ENCODE data around the gene RBL2.

DNA sequence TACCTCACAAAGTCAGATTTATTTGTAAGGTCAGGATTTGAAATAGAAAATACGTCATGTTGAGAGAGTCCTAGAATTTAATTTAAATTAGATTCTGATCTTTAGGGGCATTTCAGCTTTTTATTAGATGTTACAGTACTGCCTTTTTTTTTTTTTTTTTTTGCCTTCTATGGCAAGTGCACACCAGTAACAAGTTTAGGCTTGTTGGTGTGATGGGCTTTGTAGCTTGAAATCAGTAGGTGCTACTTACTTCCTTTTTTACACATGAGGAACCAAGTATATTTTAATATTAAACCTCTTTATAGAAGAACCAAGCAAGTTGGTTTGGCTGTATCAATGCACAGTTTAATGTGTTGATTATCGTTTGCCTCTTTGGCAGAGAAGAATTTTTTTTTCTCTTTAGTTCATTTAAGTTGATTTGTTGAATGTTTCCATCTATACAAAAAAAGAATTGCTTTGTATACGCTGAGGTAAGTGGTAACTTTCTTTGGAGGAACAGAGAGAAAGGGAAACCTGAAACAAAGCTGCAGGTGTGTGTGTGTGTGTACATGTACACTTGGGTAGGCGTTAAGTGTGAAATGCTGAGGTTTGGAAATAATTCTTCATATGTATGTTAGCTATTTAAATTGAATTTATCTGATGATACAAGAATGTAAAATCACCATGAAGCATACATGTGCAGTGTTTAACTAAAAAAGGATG is 15.7 kb downstream of the RBL2 start:
- TF ChIP-seq, protein P1, sequence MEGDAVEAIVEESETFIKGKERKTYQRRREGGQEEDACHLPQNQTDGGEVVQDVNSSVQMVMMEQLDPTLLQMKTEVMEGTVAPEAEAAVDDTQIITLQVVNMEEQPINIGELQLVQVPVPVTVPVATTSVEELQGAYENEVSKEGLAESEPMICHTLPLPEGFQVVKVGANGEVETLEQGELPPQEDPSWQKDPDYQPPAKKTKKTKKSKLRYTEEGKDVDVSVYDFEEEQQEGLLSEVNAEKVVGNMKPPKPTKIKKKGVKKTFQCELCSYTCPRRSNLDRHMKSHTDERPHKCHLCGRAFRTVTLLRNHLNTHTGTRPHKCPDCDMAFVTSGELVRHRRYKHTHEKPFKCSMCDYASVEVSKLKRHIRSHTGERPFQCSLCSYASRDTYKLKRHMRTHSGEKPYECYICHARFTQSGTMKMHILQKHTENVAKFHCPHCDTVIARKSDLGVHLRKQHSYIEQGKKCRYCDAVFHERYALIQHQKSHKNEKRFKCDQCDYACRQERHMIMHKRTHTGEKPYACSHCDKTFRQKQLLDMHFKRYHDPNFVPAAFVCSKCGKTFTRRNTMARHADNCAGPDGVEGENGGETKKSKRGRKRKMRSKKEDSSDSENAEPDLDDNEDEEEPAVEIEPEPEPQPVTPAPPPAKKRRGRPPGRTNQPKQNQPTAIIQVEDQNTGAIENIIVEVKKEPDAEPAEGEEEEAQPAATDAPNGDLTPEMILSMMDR (conservative IDR thresholded peaks at IDR 0.05; ENCODE audit: low read depth, low read length) = no peak
- TF ChIP-seq EZH2 (IDR thresholded peaks at IDR 0.05; ENCODE audit: borderline replicate concordance, low read depth, low read length, poor library complexity, severe bottlenecking) = no peak

All from A673 (cell line).